Chondrocyte (in vitro differentiated cells): ENCODE results near the gene MBD5. TPM values are rescaled to one million over a fixed set of nuclear protein-coding genes. Genes with fewer than 3 reads are reported as not detected.

Experiments used
- DNase-seq: peaks from one replicate; pipeline ENCODE4 v3.0.0; 2021; ENCODE audit warnings: mixed read lengths, low spot score
- H3K27ac Mint-ChIP-seq: one replicate; pipeline ENCODE4 v1.8.0; 2021; ENCODE audit warnings: mild to moderate bottlenecking, moderate library complexity, mixed read lengths; ENCODE audit not compliant: unreplicated experiment
- H3K27me3 Mint-ChIP-seq: 2 replicates; pipeline ENCODE4 v1.8.0; 2021; ENCODE audit warnings: low read depth, mixed read lengths
- H3K36me3 Mint-ChIP-seq: 2 replicates; pipeline ENCODE4 v1.8.0; 2021; ENCODE audit warnings: low read depth, mixed read lengths
- H3K4me1 Mint-ChIP-seq: 2 replicates; pipeline ENCODE4 v1.8.0; 2021; ENCODE audit warnings: low read depth, mild to moderate bottlenecking, mixed read lengths
- H3K4me3 Mint-ChIP-seq: one replicate; pipeline ENCODE4 v1.8.0; 2021; ENCODE audit warnings: mild to moderate bottlenecking, moderate library complexity, mixed read lengths; ENCODE audit not compliant: unreplicated experiment
- H3K9me3 Mint-ChIP-seq: 2 replicates; pipeline ENCODE4 v1.8.0; 2021; ENCODE audit warnings: low read depth, mixed read lengths
- total RNA-seq: library from RNA; stranded (reverse); gene quantifications from 3 replicates; pipeline ENCODE4 v1.2.1, GENCODE V29; 2021
- TF ChIP-seq, protein P1 (sequence below): fragments of 200-600 bp; sonication (generic); IDR thresholded peaks from 2 replicates; pipeline ENCODE4 v1.5.0; 2021; ENCODE audit warnings: antibody characterized with exemption, mild to moderate bottlenecking, moderate library complexity

MBD5 gene
- total RNA-seq, 1 donor from 2014 or later, result 31.1 TPM

DNA sequence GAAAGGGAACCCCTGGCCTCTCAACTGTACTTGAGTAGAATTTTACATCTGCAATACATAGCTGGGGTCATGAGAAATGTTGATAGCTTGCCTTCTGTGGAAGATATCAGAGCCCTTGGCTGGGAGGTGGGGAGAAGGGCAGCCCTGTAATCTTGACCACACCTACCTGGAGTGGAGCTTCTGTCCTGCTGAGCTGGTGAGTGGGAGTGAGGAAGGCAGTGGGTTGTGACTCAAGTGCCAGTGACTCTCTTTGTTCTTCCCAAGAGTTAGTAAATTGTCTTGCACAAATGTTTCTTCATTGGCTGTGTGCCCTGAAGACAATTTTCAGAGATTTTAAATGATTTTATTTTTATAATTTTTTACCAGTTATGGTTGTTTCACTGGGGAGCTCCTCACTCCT is 277.3 kb downstream of the MBD5 start:
- DNase-seq, result no peak

DNA sequence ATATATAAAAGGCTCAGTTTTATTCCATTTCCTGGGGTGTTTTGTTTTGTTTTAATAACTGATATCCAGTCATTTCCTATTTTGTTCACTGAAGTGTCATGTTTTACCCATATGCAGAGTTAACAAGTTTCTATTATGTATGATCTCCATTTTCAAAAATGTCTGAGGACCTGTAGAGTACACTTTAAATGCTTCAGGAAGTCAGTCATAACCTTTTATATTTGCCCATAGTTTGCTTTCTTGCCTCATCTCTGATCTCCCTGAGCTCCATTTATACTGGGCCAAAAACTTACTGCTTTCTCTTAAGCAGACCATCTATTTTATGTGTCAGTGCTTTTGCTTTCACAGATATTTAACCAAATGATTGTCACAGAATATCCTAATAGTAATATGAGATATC is 278.7 kb downstream of the MBD5 start:
- Mint-ChIP-seq H3K4me3 (no peak overlapping the region), H3K27me3 (no peaks in the 10 kb centered on the region), H3K27ac (peak overlapping the region; percentile 20), H3K4me1 (peaks cover 26% of the 10 kb centered on the region), H3K36me3 (peaks cover 2% of the 10 kb centered on the region), H3K9me3 (no peaks in the 10 kb centered on the region)
- no peak for DNase-seq
- TF ChIP-seq, protein P1, sequence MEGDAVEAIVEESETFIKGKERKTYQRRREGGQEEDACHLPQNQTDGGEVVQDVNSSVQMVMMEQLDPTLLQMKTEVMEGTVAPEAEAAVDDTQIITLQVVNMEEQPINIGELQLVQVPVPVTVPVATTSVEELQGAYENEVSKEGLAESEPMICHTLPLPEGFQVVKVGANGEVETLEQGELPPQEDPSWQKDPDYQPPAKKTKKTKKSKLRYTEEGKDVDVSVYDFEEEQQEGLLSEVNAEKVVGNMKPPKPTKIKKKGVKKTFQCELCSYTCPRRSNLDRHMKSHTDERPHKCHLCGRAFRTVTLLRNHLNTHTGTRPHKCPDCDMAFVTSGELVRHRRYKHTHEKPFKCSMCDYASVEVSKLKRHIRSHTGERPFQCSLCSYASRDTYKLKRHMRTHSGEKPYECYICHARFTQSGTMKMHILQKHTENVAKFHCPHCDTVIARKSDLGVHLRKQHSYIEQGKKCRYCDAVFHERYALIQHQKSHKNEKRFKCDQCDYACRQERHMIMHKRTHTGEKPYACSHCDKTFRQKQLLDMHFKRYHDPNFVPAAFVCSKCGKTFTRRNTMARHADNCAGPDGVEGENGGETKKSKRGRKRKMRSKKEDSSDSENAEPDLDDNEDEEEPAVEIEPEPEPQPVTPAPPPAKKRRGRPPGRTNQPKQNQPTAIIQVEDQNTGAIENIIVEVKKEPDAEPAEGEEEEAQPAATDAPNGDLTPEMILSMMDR, result no peak

More for the DNA sequence above, 277.3 kb downstream of the MBD5 start:
- TF ChIP-seq, protein P1, result no peak
- peaks cover 5% of the 10 kb centered on the region for H3K36me3 Mint-ChIP-seq
- peaks cover 26% of the 10 kb centered on the region for H3K4me1 Mint-ChIP-seq
- H3K9me3 Mint-ChIP-seq, result peaks cover 5% of the 10 kb centered on the region
- H3K4me3 Mint-ChIP-seq, result no peak overlapping the region
- no peaks in the 10 kb centered on the region for H3K27me3 Mint-ChIP-seq
- no peak overlapping the region for H3K27ac Mint-ChIP-seq

DNA sequence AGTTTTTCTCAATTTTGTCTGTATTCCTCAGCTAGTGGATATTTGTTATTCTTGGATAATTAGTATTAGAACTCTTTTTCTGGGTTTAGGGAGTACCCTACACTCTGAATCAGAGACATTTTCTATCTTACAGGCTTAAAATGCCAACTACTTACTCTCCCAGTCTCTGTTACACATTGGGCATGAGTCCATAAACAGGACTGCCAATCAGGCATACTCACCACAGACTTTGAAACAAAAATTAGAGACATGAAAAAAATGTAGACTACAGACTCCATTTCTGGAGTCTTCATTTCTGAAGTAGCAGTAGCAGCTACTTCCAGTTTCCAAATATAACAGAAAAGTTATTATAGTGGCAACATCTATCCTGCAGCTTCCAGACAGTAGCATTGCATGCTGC is 279.7 kb downstream of the MBD5 start:
- Mint-ChIP-seq H3K4me3 (no peak overlapping the region), H3K4me1 (peaks cover 29% of the 10 kb centered on the region), H3K27me3 (no peaks in the 10 kb centered on the region), H3K36me3 (peaks cover 2% of the 10 kb centered on the region), H3K9me3 (no peaks in the 10 kb centered on the region), H3K27ac (peak overlapping the region; percentile 18)
- TF ChIP-seq, protein P1, result no peak
- no peak for DNase-seq

DNA sequence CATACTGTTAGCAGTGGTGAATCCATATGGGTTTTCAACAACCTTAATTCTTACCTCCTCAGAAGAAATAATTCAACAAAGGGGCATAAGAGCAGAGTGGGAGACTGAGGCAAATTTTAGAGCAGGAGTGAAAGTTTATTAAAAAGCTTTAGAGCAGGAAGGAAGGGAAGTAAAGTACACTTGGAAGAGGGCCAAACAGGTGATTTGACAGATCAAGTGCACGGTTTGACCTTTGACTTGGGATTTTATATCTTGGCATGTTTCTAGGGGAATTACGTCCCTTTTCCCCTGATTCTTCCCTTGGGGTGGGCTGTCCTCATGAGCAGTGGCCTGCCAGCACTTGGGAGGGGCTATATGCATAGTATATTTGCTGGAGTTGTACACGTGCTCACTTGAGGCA is 280.5 kb downstream of the MBD5 start:
- H3K4me3 Mint-ChIP-seq, result no peak overlapping the region

DNA sequence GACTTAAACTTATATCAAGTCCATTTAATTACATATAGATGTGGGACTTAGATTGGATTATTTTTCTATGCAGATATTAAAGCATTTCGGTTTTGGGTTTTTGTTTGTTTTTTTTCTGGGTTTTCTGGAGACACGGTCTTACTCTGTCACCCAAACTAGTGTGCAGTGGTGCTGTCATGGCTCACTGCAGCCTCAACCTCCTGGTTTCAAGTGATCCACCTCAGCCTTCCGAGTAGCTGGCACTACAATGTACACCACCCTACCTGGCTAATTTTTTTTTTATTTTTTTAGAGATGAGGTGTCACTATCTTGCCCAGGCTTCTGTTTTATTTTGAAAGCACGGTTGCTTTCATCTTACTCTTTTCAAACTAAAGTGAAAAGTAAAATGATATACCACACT is 281.6 kb downstream of the MBD5 start:
- Mint-ChIP-seq H3K4me1 (peaks cover 30% of the 10 kb centered on the region), H3K36me3 (no peaks in the 10 kb centered on the region), H3K27ac (no peak overlapping the region), H3K27me3 (no peaks in the 10 kb centered on the region), H3K9me3 (no peaks in the 10 kb centered on the region), H3K4me3 (no peak overlapping the region)
- TF ChIP-seq, protein P1, result no peak
- no peak for DNase-seq

More for the DNA sequence above, 280.5 kb downstream of the MBD5 start:
- no peaks in the 10 kb centered on the region for H3K27me3 Mint-ChIP-seq
- H3K4me1 Mint-ChIP-seq, result peaks cover 30% of the 10 kb centered on the region
- H3K27ac Mint-ChIP-seq, result peak overlapping the region; percentile 18
- TF ChIP-seq, protein P1, result no peak
- H3K9me3 Mint-ChIP-seq, result no peaks in the 10 kb centered on the region
- no peak for DNase-seq
- H3K36me3 Mint-ChIP-seq, result no peaks in the 10 kb centered on the region
